Limb (tissue), 2 donors: ENCODE results near the gene NRP2.

Source experiments
- DNase-seq, 2 donors: peaks; one replicate each; pipeline ENCODE4 v3.0.0-alpha.2; 2016; ENCODE audit errors: extremely low spot score in 2 of 2

Gene NRP2

GRCh38 chr2:205686783-205687640 is 4.7 kb downstream of the NRP2 start:
- DNase-seq: no peak

- DNase-seq: no peak
These were observed 5.3 kb downstream of the NRP2 start for GRCh38 chr2:205687641-205687956.

- no peak for DNase-seq
These were observed 6.3 kb downstream of the NRP2 start for GRCh38 chr2:205688417-205689200.

- no peak for DNase-seq
These were observed 7.5 kb downstream of the NRP2 start for GRCh38 chr2:205689820-205690219.

GRCh38 chr2:205692104-205692503 is 9.8 kb downstream of the NRP2 start:
- DNase-seq: no peak

DNA sequence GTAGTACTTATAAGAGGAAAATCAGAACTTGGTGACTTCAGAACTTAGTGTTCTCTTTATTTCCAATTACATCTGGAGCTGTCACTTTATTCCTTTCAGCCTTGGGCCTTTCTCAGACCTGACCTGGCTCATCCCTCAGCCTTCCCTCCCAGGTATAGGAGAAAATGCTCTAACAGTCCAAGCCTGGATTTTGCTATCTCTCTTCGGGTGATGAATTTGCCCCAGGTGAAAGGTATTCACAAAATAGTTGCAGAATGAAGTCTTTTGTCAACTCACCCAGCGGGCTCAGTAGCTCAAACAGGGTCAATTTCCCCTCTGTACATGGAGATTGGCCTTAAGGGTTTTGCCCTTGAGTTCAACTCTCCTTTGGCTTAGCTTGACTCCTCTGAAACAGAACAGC is 12.0 kb downstream of the NRP2 start:
- DNase-seq: no peak

DNA sequence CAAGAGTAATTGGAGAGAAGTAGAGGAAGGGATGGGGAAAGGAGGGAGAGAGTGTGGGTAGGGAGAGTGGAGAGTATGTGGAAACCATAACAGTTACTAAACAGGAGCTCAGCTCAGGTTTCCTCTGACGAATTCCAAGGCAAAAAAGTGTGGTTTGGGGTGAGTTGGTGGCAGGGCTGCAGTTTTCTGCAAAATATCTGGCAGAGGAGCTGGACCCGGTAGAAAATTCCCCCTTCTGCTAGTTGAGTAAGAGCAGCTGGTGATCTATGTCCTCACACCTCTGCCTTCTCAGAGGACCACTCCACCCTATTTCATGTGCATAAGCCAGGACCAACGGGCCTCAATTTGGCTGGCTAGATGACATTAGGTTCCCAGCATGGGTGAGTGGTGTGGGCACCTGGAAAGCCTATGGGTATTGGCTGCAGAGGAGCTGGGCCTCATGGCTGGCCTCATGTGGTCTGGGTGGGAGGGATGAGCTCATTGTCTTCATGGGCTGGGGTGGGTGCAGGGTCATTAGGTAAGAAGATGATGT is 13.2 kb downstream of the NRP2 start:
- DNase-seq: no peak

GRCh38 chr2:205696331-205696926 is 14.1 kb downstream of the NRP2 start:
- DNase-seq: no peak

- no peak for DNase-seq
These were observed 14.7 kb downstream of the NRP2 start for GRCh38 chr2:205696927-205697441.

GRCh38 chr2:205698286-205699268 is 16.3 kb downstream of the NRP2 start:
- DNase-seq: no peak

GRCh38 chr2:205699515-205700289 is 17.4 kb downstream of the NRP2 start:
- no peak for DNase-seq

GRCh38 chr2:205700331-205701132 is 18.2 kb downstream of the NRP2 start:
- DNase-seq: no peak

- DNase-seq: no peak
These were observed 19.2 kb downstream of the NRP2 start for GRCh38 chr2:205701509-205701908.

- no peak for DNase-seq
These were observed 20.3 kb downstream of the NRP2 start for GRCh38 chr2:205702576-205702975.

DNA sequence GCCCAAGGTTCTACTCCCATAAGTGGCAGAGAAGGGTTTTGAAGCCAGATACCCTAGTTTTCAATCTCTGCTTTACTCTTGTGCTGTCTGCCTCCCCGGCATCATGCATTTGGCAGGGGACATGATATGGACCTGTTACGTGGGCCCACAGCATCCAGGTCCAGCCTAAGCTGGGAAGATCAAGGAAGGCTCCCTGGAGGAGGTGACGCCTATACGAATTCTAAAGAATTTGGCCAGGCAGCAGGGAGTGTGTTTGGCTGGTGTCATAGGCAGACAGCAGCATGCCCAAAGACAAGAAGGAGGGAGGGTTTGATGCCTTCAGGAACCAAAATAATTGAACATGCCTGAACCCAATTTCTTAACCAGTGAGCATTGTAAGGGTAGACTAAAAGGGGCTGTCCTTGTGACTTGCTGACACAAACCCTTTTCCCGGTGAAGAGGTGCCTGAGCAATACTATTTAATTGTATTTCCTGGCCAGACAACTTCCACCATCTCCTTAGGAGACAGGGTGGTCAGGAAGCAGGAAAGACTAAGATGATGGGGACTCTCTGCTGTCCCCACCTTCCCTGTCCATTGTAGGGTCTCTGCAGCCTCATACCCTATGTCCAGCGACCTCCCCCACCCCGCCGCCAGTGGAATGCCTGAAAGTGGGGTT is 21.3 kb downstream of the NRP2 start:
- no peak for DNase-seq

- no peak for DNase-seq
These were observed 21.9 kb downstream of the NRP2 start for GRCh38 chr2:205704127-205704741.

DNA sequence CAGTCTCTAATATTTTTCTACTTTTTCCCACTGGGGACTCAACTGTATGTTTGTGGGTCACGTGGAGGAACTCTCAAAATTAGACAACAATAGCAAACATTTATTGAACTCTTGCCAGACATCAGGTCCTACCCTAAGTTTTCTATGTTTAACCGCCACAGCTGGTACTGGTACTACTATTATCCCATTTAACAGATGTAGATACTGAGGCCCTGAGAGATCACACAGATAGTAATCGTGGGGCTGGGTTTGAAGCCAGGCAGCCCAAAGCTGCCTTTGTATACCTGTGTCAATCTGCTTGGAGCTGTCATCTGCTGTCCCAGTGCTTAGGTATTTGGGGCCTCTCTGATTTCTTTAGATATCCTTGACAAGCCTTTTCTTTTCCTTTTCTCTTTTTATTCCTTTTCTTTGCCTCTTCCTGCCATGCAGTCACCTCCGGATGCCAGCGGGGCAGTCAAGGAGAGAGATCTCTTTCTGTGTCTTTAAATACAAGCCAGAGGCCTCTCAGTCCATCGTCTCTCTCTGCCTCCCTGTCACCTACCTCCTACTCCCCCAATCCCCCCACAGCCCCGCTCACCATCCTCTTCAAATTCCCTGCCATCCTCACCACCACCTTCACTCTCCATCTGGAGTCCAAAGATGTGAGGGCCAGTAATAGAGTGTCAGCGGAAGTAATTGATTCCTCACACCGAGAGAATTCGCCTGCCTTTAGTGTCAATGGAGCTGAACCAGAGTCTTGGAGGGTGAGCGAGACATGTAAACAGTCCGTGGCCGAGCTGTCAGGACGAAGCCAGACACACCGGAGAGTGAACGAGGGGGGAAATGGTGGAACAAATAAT is 23.4 kb downstream of the NRP2 start:
- DNase-seq: no peak
